ENCODE data around the gene ZNF77.
"Not testable (repeated sequence)": the region's sequence is repeated elsewhere in the genome, so short reads cannot be mapped to it uniquely, and the experiment has no call there.

Gene ZNF77

GRCh38 chr19:2944775-2945574 lies at the start of gene ZNF77:
Gene ZNF77, minus strand, starts transcription at chr19:2944971. Its CDS starts 131 bp downstream, at chr19:2944840.
- TF ChIP-seq, protein P1, sequence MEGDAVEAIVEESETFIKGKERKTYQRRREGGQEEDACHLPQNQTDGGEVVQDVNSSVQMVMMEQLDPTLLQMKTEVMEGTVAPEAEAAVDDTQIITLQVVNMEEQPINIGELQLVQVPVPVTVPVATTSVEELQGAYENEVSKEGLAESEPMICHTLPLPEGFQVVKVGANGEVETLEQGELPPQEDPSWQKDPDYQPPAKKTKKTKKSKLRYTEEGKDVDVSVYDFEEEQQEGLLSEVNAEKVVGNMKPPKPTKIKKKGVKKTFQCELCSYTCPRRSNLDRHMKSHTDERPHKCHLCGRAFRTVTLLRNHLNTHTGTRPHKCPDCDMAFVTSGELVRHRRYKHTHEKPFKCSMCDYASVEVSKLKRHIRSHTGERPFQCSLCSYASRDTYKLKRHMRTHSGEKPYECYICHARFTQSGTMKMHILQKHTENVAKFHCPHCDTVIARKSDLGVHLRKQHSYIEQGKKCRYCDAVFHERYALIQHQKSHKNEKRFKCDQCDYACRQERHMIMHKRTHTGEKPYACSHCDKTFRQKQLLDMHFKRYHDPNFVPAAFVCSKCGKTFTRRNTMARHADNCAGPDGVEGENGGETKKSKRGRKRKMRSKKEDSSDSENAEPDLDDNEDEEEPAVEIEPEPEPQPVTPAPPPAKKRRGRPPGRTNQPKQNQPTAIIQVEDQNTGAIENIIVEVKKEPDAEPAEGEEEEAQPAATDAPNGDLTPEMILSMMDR (IDR thresholded peaks at IDR 0.05), result no peak
- Histone ChIP-seq H3K4me3 (peak within 1 kb of the TSS; percentile 89), H3K27ac (peak within 1 kb of the TSS; percentile 90 to 95)
- DNase-seq (ENCODE audit: low spot score), result peak; percentile 100

DNA sequence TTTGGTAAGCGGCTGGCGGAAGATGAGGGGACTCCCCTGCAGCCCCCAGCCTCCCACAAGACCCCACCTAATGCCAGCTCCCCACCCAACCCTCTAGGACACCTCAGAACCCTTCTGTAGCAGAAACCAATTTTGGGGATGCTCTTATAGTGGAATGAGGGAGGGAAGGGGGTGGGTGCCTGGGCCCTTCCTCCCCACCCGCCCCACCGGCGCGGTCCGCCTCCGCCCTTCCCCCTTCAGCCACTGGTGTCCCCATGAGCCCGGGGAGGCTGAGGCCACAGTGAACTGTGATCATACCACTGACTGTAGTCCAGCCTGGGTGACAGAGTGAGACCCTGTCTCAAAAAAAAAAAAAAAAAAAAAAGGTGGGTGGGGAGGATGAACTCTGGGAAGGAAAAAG lies 48.8 kb upstream of the ZNF77 start:
- Histone ChIP-seq H3K27ac (no peak overlapping the region), H3K4me3 (no peak overlapping the region)
- no peak for DNase-seq (ENCODE audit: low spot score)
- TF ChIP-seq, protein P1 (IDR thresholded peaks at IDR 0.05), result no peak

DNA sequence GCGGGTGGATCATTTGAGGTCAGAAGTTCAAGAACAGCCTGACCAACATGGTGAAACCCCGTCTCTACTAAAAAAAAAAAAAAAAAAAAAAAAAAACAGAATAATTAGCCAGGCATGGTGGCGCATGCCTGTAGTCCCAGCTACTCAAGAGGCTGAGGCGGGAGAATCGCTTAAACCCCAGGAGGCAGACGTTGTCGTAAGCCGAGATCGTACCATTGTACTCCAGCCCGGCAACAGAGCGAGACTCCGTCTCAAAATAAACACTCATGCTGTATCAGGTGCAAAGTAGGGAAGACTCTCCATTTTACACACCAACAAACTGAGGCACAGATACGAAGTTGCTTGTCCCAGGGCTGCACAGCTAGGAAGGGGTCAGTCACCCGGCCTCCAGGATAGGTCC lies 48.2 kb upstream of the ZNF77 start:
- Histone ChIP-seq H3K27ac (no peak overlapping the region), H3K4me3 (no peak overlapping the region)
- TF ChIP-seq, protein P1 (IDR thresholded peaks at IDR 0.05), result no peak
- no peak for DNase-seq (ENCODE audit: low spot score)

- not testable (repeated sequence) for DNase-seq (ENCODE audit: low spot score); H3K27ac ChIP-seq; H3K4me3 ChIP-seq
Observed at GRCh38 chr19:2992333-2992732, 47.6 kb upstream of the ZNF77 start.

DNA sequence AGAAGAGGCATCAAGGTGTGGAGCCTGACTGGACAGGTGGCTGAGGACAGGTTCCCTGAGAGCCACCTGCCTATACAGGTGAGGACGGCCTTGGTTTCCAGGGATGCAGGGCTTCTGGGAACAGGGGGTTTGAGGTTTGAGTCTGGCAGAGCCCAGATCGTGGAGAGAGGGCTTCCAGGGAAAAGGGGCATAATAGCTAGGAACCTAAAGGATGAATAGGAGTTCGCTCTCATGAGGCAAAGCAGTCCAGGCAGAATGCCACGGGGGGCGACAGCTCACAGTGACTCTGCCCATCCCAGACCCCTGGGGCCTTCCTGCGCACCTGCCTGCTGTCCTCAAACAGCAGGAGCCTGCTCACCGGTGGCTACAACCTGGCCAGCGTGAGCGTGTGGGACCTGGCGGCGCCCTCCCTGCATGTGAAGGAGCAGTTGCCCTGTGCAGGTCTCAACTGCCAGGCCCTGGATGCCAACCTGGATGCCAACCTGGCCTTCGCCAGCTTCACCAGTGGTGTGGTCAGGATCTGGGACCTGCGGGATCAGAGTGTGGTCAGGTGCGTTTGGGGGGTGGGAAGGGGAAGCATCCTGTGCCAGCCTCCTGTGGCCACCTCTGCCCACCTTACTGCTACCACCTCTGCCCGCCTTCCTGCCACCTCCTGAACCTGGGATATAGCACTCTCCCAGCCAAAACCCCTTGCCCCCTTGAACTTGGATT lies 44.6 kb upstream of the ZNF77 start:
- TF ChIP-seq, protein P1 (IDR thresholded peaks at IDR 0.05), result no peak
- Histone ChIP-seq H3K27ac (no peak overlapping the region), H3K4me3 (no peak overlapping the region)
- DNase-seq (ENCODE audit: low spot score), result no peak

GRCh38 chr19:2988568-2988967 lies 43.8 kb upstream of the ZNF77 start:
- no peak for DNase-seq (ENCODE audit: low spot score)
- H3K4me3 ChIP-seq, result no peak overlapping the region
- TF ChIP-seq, protein P1 (IDR thresholded peaks at IDR 0.05), result no peak
- H3K27ac ChIP-seq, result no peak overlapping the region

- TF ChIP-seq, protein P1 (IDR thresholded peaks at IDR 0.05), result no peak
- H3K27ac ChIP-seq, result no peak overlapping the region
- no peak for DNase-seq (ENCODE audit: low spot score)
- no peak overlapping the region for H3K4me3 ChIP-seq
Observed at GRCh38 chr19:2987797-2988196, 43.0 kb upstream of the ZNF77 start.
